IMR-90 (cell line): ENCODE results near the gene SRSF4. TPM values are rescaled to one million over a fixed set of nuclear protein-coding genes. Genes with fewer than 3 reads are reported as not detected.

Source experiments
- ATAC-seq: fragments of 200-7000 bp; cut with Tn5 transposase; 2 replicates; pipeline ENCODE4 v1.9.1; 2020; ENCODE audit warnings: low read depth, mild to moderate bottlenecking, moderate library complexity
- BruUV-seq: library from RNA; stranded (reverse); fragments of 400-500 nt; replicated peaks from 2 replicates; lab custom pipeline; 2021; lab: Mats Ljungman, UMichigan
- CTCF ChIA-PET: fragments of 300-600 bp; formaldehyde crosslinking; extraction: SDS; loops from one replicate; lab custom pipeline; 2021; ENCODE audit warnings: antibody characterized with exemption; lab: Yijun Ruan, JAX
- POLR2A ChIA-PET: fragments of 300-600 bp; sonication (Branson Sonifier 250); formaldehyde crosslinking; loops from one replicate; lab custom pipeline; 2022; ENCODE audit warnings: antibody characterized with exemption; ENCODE audit not compliant: unreplicated experiment; lab: Charles Lee
- DNase-seq: peaks from one replicate; pipeline ENCODE4 v3.0.0; 2013
- H2AFZ ChIP-seq: replicated peaks from 2 replicates; pipeline ENCODE3; 2013; ENCODE audit warnings: low read length, mild to moderate bottlenecking; ENCODE audit not compliant: poor library complexity
- H2AK5ac ChIP-seq: 2 replicates; pipeline ENCODE4 v1.6.1; 2013; ENCODE audit warnings: low read depth, low read length, inconsistent platforms
- H2AK9ac ChIP-seq: replicated peaks from 2 replicates; pipeline ENCODE3; 2013; ENCODE audit warnings: mild to moderate bottlenecking, low read depth, low read length, moderate library complexity; ENCODE audit not compliant: poor library complexity
- H2BK120ac ChIP-seq: 2 replicates; pipeline ENCODE4 v1.6.1; 2013; ENCODE audit warnings: low read depth, low read length, inconsistent platforms
- H2BK15ac ChIP-seq: 3 replicates; pipeline ENCODE4 v1.6.1; 2013; ENCODE audit warnings: low read depth, low read length, inconsistent platforms
- H2BK20ac ChIP-seq: 2 replicates; pipeline ENCODE4 v1.6.1; 2013; ENCODE audit warnings: low read depth, mild to moderate bottlenecking, inconsistent platforms, low read length, moderate library complexity
- H2BK5ac ChIP-seq: 2 replicates; pipeline ENCODE4 v1.6.1; 2013; ENCODE audit warnings: mild to moderate bottlenecking, low read depth, low read length, inconsistent platforms; ENCODE audit not compliant: poor library complexity, severe bottlenecking
- H3K14ac ChIP-seq: replicated peaks from 2 replicates; pipeline ENCODE4 v1.6.1; 2013; ENCODE audit warnings: low read depth, low read length, inconsistent platforms
- H3K18ac ChIP-seq: 2 replicates; pipeline ENCODE4 v1.6.1; 2013; ENCODE audit warnings: low read depth, low read length, control low read depth
- H3K23ac ChIP-seq: 2 replicates; pipeline ENCODE4 v1.6.1; 2013; ENCODE audit warnings: low read depth, low read length, inconsistent platforms
- H3K27ac ChIP-seq: 2 replicates; pipeline ENCODE4 v1.5.1; 2013; ENCODE audit warnings: mild to moderate bottlenecking, control low read depth, low read length; ENCODE audit not compliant: insufficient read depth
- H3K27me3 ChIP-seq: 2 replicates; pipeline ENCODE4 v1.6.1; 2013; ENCODE audit warnings: low read length; ENCODE audit not compliant: control insufficient read depth, insufficient read depth
- H3K36me3 ChIP-seq: 2 replicates; pipeline ENCODE4 v1.6.1; 2013; ENCODE audit warnings: low read length, mixed read lengths; ENCODE audit not compliant: control insufficient read depth, insufficient read depth
- H3K4ac ChIP-seq: 2 replicates; pipeline ENCODE4 v1.6.1; 2013; ENCODE audit warnings: low read depth, low read length, inconsistent platforms
- H3K4me1 ChIP-seq: 2 replicates; pipeline ENCODE4 v1.6.1; 2013; ENCODE audit warnings: low read length, mixed read lengths; ENCODE audit not compliant: control insufficient read depth, insufficient read depth
- H3K4me2 ChIP-seq: 2 replicates; pipeline ENCODE4 v1.6.1; 2013; ENCODE audit warnings: low read depth, mild to moderate bottlenecking, control low read depth, low read length, moderate library complexity
- H3K4me3 ChIP-seq: 2 replicates; pipeline ENCODE4 v1.5.1; 2013; ENCODE audit warnings: low read depth, mild to moderate bottlenecking, control low read depth, low read length, moderate library complexity; ENCODE audit not compliant: insufficient read depth
- H3K56ac ChIP-seq: 2 replicates; pipeline ENCODE4 v1.6.1; 2013; ENCODE audit warnings: low read length, inconsistent platforms; ENCODE audit not compliant: insufficient read depth; ENCODE audit errors: extremely low read depth
- H3K79me1 ChIP-seq, 2 experiments: 2 replicates each; pipeline ENCODE4 v1.6.1; 2013; ENCODE audit warnings: low read length in 2 of 2, inconsistent platforms in 1 of 2, low read depth in 1 of 2
- H3K9ac ChIP-seq: 2 replicates; pipeline ENCODE4 v1.6.1; 2013; ENCODE audit warnings: low read depth, low read length, control low read depth
- H3K9me1 ChIP-seq: 2 replicates; pipeline ENCODE4 v1.6.1; 2013; ENCODE audit warnings: low read length, inconsistent platforms; ENCODE audit not compliant: insufficient read depth
- H3K9me3 ChIP-seq: 2 replicates; pipeline ENCODE4 v1.6.1; 2013; ENCODE audit warnings: low read length; ENCODE audit not compliant: control insufficient read depth, insufficient read depth
- H4K20me1 ChIP-seq: 2 replicates; pipeline ENCODE4 v1.6.1; 2013; ENCODE audit warnings: low read length, inconsistent platforms; ENCODE audit not compliant: insufficient read depth
- H4K5ac ChIP-seq: 2 replicates; pipeline ENCODE4 v1.6.1; 2013; ENCODE audit warnings: mild to moderate bottlenecking, low read depth, low read length, control low read depth
- H4K8ac ChIP-seq, 2 experiments: 2 replicates each; pipeline ENCODE4 v1.6.1; 2013; ENCODE audit warnings: low read depth in 2 of 2, low read length in 2 of 2, control low read depth in 1 of 2, inconsistent platforms in 1 of 2
- H4K91ac ChIP-seq: 2 replicates; pipeline ENCODE4 v1.6.1; 2013; ENCODE audit warnings: low read depth, low read length, inconsistent platforms; ENCODE audit not compliant: insufficient read depth
- BHLHE40 ChIP-seq: fragments of 150-350 bp; IDR thresholded peaks from 2 replicates; pipeline ENCODE4 v1.6.1; 2016; ENCODE audit warnings: mild to moderate bottlenecking, low read depth, low read length
- CEBPB ChIP-seq: IDR thresholded peaks from 2 replicates; pipeline ENCODE4 v1.6.1; 2012; ENCODE audit warnings: low read depth, low read length, improper control_type of control experiment
- CHD1 ChIP-seq: IDR thresholded peaks from 2 replicates; pipeline ENCODE4 v1.6.1; 2012; ENCODE audit warnings: low read depth, low read length, improper control_type of control experiment
- CTCF ChIP-seq: conservative IDR thresholded peaks from 2 replicates; pipeline ENCODE4 v1.5.1; 2012; ENCODE audit warnings: mild to moderate bottlenecking, low read depth, low read length, improper control_type of control experiment
- ELK1 ChIP-seq: fragments of 150-350 bp; IDR thresholded peaks from 2 replicates; pipeline ENCODE4 v1.6.1; 2016; ENCODE audit warnings: low read depth, mild to moderate bottlenecking, low read length, moderate library complexity, borderline replicate concordance
- FOS ChIP-seq: fragments of 150-350 bp; IDR thresholded peaks from 2 replicates; pipeline ENCODE4 v1.6.1; 2016; ENCODE audit warnings: low read depth, low read length
- MAFK ChIP-seq: IDR thresholded peaks from 2 replicates; pipeline ENCODE4 v1.6.1; 2012; ENCODE audit warnings: low read depth, low read length, improper control_type of control experiment
- MAZ ChIP-seq: IDR thresholded peaks from 2 replicates; pipeline ENCODE4 v1.6.1; 2012; ENCODE audit warnings: low read depth, mild to moderate bottlenecking, low read length, improper control_type of control experiment, moderate library complexity, borderline replicate concordance
- MXI1 ChIP-seq: IDR thresholded peaks from 2 replicates; pipeline ENCODE4 v1.6.1; 2012; ENCODE audit warnings: low read depth, mild to moderate bottlenecking, low read length, moderate library complexity, borderline replicate concordance
- NFE2L2 ChIP-seq: fragments of 150-350 bp; IDR thresholded peaks from 2 replicates; pipeline ENCODE4 v1.6.1; 2016; ENCODE audit warnings: low read depth, mild to moderate bottlenecking, low read length
- POLR2A ChIP-seq: IDR thresholded peaks from 2 replicates; pipeline ENCODE4 v1.6.1; 2012; ENCODE audit warnings: mild to moderate bottlenecking, low read depth, low read length
- RAD21 ChIP-seq: IDR thresholded peaks from 2 replicates; pipeline ENCODE4 v1.6.1; 2012; ENCODE audit warnings: low read length, improper control_type of control experiment
- RCOR1 ChIP-seq: IDR thresholded peaks from 2 replicates; pipeline ENCODE4 v1.6.1; 2012; ENCODE audit warnings: mild to moderate bottlenecking, low read length, improper control_type of control experiment; ENCODE audit not compliant: insufficient replicate concordance
- RFX5 ChIP-seq: IDR thresholded peaks from 2 replicates; pipeline ENCODE4 v1.8.0; 2012; ENCODE audit warnings: low read depth, mild to moderate bottlenecking, low read length, moderate library complexity
- SMC3 ChIP-seq: fragments of 150-350 bp; IDR thresholded peaks from 2 replicates; pipeline ENCODE4 v1.6.1; 2016; ENCODE audit warnings: low read depth, mild to moderate bottlenecking, antibody characterized with exemption, low read length, moderate library complexity
- WGBS, 2 experiments: methylation state at CpG; one replicate each; pipeline versions ENCODE4 v1.1.5 to v1.1.7; 2013; ENCODE audit warnings: missing lambda C conversion rate in 2 of 2; ENCODE audit not compliant: insufficient read length in 1 of 2; ENCODE audit errors: extremely low coverage in 2 of 2; 5-methylcytosine and 5-hydroxymethylcytosine counted together
- dilution Hi-C: fragments of 300-500 bp; cut with HindIII; formaldehyde crosslinking; loops from one replicate; pipeline ENCODE4 v1.14.3; 2018; ENCODE audit warnings: low sequenced_read_pairs; ENCODE audit not compliant: unreplicated experiment
- in situ Hi-C: fragments of 300-500 bp; cut with MboI; formaldehyde crosslinking; loops from 3 replicates; pipeline ENCODE4 v1.14.3; 2019; ENCODE audit warnings: low sequenced_read_pairs, inconsistent platforms, mixed read lengths
- intact Hi-C: fragments of 100-400 bp; cut with micrococcal nuclease; formaldehyde crosslinking; loops from 2 replicates; pipeline ENCODE4 v1.10.0; 2022
- polyA plus RNA-seq, 3 experiments: library from polyadenylated mRNA; depleted of rRNA; stranded (reverse); fragments of >200 nt; gene quantifications; 2 replicates each; pipeline ENCODE4 v1.2.3, GENCODE V29; 2012; ENCODE audit warnings: low replicate concordance in 1 of 3
- total RNA-seq: library from RNA; depleted of rRNA; stranded (reverse); fragments of >200 nt; gene quantifications from 2 replicates; pipeline ENCODE4 v1.2.3, GENCODE V29; 2012
- TF ChIP-seq, protein P1 (sequence below): fragments of 150-350 bp; IDR thresholded peaks from 2 replicates; pipeline ENCODE4 v1.6.1; 2017; ENCODE audit warnings: mild to moderate bottlenecking, antibody characterized with exemption, low read length, low read depth

Gene SRSF4
- total and polyA plus RNA-seq, 2 of the 4 experiments (the other 2 are of a cell fraction) = 20.8 to 48.5 TPM

DNA sequence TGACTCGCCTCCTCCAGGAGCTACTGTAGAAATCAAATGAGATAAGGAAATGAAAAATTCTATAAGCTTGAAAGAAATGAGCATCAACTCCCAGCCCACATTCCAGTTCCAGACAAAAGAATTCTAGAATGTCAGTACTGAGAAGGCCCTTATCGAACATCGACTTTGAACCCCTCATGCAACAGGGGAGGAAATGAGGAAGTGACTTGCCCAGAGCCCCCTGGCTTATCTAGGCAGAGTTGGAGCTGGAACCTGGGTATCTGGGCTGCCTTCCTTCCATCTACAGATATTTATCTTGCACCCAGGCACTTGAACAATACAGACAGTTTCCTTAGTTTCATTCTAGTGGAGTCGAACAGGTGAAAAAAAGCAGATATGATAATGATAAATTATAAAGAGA is 26.7 kb upstream of the SRSF4 start:
- H3K36me3 ChIP-seq = peaks cover 21% of the 10 kb centered on the region
- no peak overlapping the region for H2AK5ac ChIP-seq
- no peak overlapping the region for H3K14ac ChIP-seq
- DNase-seq (no peak), ATAC-seq (no peak)
- H3K23ac ChIP-seq = no peak overlapping the region
- intact Hi-C loops = no loop called here
- peaks cover 0 to 5% of the 10 kb centered on the region in 2 experiments; a peak in 1 of 4 replicates for H3K79me1 ChIP-seq
- H3K56ac ChIP-seq = no peak overlapping the region
- H4K8ac ChIP-seq = no peak overlapping the region
- no peaks in the 10 kb centered on the region for H4K20me1 ChIP-seq
- no peaks in the 10 kb centered on the region for H3K27me3 ChIP-seq
- WGBS, 2 experiments = no CpG with 5 or more reads among the region's 4 CpGs
- POLR2A ChIA-PET = no interaction called here
- no peaks in the 10 kb centered on the region for H3K9me3 ChIP-seq
- no peak overlapping the region for H3K4me3 ChIP-seq
- H3K9ac ChIP-seq = no peak overlapping the region
- no peak overlapping the region for H3K27ac ChIP-seq
- H3K18ac ChIP-seq = no peak overlapping the region
- no peak overlapping the region for H2BK120ac ChIP-seq
- H4K91ac ChIP-seq = no peak overlapping the region
- no peak overlapping the region for H2BK15ac ChIP-seq
- H2AK9ac ChIP-seq = no peak overlapping the region
- no peak overlapping the region for H3K4ac ChIP-seq
- TF ChIP-seq SMC3 (no peak), RAD21 (no peak), POLR2A (no peak), MAZ (no peak), NFE2L2 (no peak), RCOR1 (no peak), ELK1 (no peak), BHLHE40 (no peak), RFX5 (no peak), FOS (no peak), MXI1 (no peak), CTCF (no peak), CEBPB (no peak), CHD1 (no peak), MAFK (no peak)
- TF ChIP-seq, protein P1, sequence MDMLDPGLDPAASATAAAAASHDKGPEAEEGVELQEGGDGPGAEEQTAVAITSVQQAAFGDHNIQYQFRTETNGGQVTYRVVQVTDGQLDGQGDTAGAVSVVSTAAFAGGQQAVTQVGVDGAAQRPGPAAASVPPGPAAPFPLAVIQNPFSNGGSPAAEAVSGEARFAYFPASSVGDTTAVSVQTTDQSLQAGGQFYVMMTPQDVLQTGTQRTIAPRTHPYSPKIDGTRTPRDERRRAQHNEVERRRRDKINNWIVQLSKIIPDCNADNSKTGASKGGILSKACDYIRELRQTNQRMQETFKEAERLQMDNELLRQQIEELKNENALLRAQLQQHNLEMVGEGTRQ = no peak
- no peak overlapping the region for H2AFZ ChIP-seq
- H2BK20ac ChIP-seq = no peak overlapping the region
- no peak overlapping the region for H2BK5ac ChIP-seq
- dilution Hi-C loops = no loop called here
- in situ Hi-C loops = loop anchor here (10.0 kb wide), 1 partner anchor 424 kb away; no protein-coding TSS in a partner anchor
- H3K4me2 ChIP-seq = no peak overlapping the region
- peaks cover 10% of the 10 kb centered on the region for H3K9me1 ChIP-seq
- no peak overlapping the region for H4K5ac ChIP-seq
- H3K4me1 ChIP-seq = peaks cover 11% of the 10 kb centered on the region
- no TSS peak for BruUV-seq
- CTCF ChIA-PET = interaction anchor here (1.9 to 2.1 kb wide), 2 partner anchors 11 to 326 kb away, joined by 5 to 9 read pairs; no protein-coding TSS in a partner anchor
